Fibroblast of skin of right quadriceps (primary cell): ENCODE data around the gene MAGEF1.

ENCODE experiments used
- DNase-seq: peaks from one replicate; pipeline ENCODE4 v3.0.0-alpha.2; 2013

MAGEF1 gene

GRCh38 chr3:184724699-184725098, 12.8 kb upstream of the MAGEF1 start:
- DNase-seq = no peak

GRCh38 chr3:184719709-184720108, 7.8 kb upstream of the MAGEF1 start:
- no peak for DNase-seq

GRCh38 chr3:184718431-184718830, 6.6 kb upstream of the MAGEF1 start:
- DNase-seq = no peak

GRCh38 chr3:184717399-184717983, 5.6 kb upstream of the MAGEF1 start:
- DNase-seq = no peak

- DNase-seq = peak; percentile 72
Observed at GRCh38 chr3:184716622-184717398, 4.9 kb upstream of the MAGEF1 start.

DNA sequence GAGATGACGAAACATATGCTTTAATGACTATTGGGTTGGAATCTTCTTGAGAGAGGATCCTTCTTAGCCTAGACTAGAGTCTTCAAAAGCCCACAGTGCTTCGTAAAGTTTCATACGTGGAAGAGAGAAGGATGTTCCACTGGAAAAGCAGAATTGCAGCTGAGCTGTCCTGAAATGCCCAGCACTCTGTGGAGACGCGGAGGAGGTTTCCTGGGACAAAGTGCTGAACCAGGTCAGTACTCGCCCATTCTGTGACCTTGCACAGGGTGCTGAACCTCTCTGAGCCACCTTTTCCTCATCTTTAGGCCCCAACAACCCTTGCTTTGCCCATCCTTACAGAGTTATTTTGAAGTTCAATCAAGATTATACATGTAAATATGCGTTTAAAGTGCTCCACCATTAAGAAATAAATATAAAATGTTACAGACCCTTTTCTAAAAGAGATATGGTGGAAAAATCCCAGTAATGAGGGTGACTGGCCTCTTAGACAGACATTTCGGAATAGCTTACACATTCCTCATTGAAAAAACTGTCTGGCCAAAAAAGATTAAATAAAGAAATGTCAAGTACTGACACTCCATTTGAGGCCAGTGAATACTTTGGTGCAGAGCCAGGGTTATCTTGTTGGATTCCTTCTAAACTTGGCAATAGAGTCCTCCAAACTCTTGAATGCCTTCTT, 4.2 kb upstream of the MAGEF1 start:
- peak; percentile 48 for DNase-seq

- no peak for DNase-seq
Observed at GRCh38 chr3:184713521-184713920, 1.7 kb upstream of the MAGEF1 start.

GRCh38 chr3:184713040-184713355, 1.1 kb upstream of the MAGEF1 start:
- DNase-seq = no peak

- no peak for DNase-seq
Observed at GRCh38 chr3:184712248-184713039, 580 bp upstream of the MAGEF1 start.

DNA sequence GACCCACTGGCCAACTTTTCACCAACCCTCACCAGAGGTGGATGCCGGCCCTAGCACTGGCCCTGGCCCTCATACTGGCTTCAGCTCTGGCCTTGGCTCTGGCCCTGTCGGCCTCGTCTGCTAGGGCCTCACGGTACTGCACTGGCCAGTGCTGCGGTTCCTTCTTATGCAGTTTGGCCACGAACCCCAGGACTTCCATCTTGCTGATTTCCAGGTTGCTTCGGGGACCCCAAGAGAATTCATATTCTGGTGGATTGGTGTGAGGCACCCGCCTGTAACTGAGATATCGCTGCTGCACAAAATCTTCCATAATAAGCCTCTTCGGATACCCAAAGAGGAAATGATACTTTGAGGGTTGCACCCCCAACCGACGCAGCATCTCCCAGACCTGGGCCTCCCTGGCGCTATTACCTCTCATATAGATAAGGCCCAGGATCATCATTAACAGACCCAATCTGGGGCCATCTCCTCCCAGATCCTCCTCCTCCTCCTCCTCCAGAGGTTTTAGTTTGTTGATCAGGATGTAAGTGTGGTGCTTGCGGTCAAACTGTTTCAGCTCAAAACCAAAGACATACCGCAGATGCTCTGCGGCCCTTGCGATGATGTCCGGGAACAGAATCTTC, 883 bp downstream of the MAGEF1 start:
- DNase-seq = no peak

DNA sequence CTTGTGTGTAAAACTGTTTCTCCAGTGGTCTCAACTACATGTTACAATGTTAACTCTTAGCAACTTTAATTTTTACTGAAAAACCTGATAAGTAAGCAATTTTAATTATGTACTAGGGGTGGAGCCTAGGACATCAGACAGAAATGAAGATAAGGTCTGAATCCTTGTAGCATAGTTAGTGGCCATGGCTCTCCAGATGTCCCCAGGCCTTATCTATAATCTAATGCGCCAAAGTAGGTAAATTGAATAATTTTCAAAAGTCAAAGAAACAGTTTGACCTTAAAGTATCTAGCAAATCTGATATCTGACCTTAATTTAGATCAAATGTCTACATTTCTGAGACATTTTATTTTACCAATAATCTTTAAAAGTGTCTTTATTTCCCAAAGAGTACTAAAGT, 8.2 kb downstream of the MAGEF1 start:
- no peak for DNase-seq

DNA sequence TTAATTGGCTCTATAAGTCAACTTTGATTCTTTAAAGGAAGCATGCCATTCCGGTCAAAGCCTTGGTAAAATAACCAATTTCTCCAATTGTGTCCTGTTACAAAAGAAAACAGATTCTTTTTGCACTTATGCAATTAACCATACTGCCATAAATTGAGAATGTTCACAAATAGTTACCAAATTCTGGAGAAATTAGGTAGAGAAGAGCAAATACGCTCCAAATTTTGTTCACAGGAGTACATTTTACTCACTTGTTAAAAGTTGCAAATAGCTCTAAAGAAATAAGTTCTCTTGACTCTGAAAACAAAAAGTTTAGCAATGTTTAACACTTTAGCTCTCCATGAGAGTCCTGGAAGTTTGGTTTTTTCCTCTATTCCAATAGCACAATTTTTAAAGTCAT, 11.1 kb downstream of the MAGEF1 start:
- DNase-seq = no peak

GRCh38 chr3:184697845-184698244, 14.0 kb downstream of the MAGEF1 start:
- DNase-seq = no peak

GRCh38 chr3:184696697-184697096, 15.2 kb downstream of the MAGEF1 start:
- peak; percentile 59 for DNase-seq

DNA sequence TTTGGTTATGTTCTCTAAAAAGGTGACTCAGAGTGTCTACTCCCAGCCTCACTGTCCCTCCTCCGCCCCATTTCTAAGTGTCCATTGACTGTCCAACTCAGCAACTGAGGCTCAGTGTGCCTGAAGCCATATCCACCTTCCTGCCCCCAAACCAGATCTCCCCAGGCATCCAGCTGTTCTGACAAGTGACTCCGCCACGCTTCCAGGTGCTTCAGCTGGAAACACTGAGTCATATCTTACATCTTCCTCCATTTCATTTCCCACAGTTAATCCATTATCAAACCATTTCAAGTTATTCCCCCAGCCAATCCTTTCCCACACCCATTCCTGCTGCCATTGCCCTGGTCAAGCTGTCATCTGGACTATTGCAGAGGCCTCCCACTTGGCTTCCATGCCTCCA, 17.1 kb downstream of the MAGEF1 start:
- no peak for DNase-seq

- no peak for DNase-seq
Observed at GRCh38 chr3:184694133-184694665, 17.7 kb downstream of the MAGEF1 start.

GRCh38 chr3:184693011-184693975, 18.6 kb downstream of the MAGEF1 start:
- DNase-seq = no peak

- DNase-seq = peak; percentile 75
Observed at GRCh38 chr3:184691397-184692231, 20.2 kb downstream of the MAGEF1 start.

DNA sequence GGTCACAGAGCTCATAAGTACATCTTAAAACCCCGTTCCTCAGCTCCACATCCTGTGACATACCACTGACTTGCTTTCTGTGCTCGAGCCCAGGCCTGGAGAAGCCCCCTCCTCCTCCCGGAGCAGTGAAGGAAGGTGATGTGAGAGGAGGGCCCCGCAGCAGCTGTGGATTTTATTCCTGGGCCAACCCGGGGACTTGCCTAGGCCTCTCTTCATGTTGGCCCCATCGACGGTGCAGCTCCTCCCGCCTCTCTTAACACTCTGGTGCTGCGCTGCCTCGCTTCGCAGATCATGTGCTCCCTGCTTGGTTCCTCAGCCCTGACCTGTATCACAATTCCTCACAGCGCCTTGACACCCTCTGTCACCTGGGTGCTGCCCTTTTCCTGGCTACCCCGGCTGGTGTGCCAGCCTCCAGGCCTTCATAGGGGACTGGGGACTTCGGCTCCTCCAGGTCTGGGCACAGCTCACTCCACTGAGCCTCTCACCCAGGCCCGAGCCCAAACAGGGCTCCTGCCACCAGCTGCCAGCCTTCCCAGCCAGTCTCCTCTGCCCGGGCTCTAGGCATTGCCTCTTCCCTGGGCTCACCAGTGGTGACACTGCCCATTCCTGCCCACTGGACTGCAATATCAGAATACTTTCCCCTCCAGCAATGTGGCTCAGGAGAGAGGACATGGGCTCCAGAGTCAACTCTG, 21.5 kb downstream of the MAGEF1 start:
- DNase-seq = no peak

GRCh38 chr3:184688882-184689271, 23.0 kb downstream of the MAGEF1 start:
- no peak for DNase-seq
